Left colon (tissue), 2 donors: Measurements from ENCODE around the gene PRPF31. TPM values are rescaled to one million over a fixed set of nuclear protein-coding genes. Genes with fewer than 3 reads are reported as not detected.

Source experiments
- ATAC-seq: fragments of 200-7000 bp; cut with Tn5 transposase; one replicate; pipeline ENCODE4 v1.9.1; 2020; ENCODE audit warnings: mild to moderate bottlenecking, moderate library complexity
- DNase-seq, 2 donors: peaks; one replicate each; pipeline ENCODE4 v3.0.0-alpha.2; 2020
- intact Hi-C, 2 donors: fragments of 100-400 bp; cut with DNase I in 1 of 2; cut with micrococcal nuclease in 1 of 2; formaldehyde crosslinking; loops; one replicate each; pipeline versions ENCODE4 v1.11.2 to v1.14.0; 2022; cut with DNase I, micrococcal nuclease
- total RNA-seq, 2 donors: library from RNA; stranded (reverse); fragmentation: NEBNext Ultra II Directional; extraction: Animal tissue kit (Norgen Biotek cat#: 25700); gene quantifications; one replicate each; pipeline ENCODE4 v1.2.1, GENCODE V29; 2021
- donor health status: DM: no; HTN: no; CAD: no.
- donor health status: DM: yes; HTN: yes; CAD: no.

PRPF31 gene
- total RNA-seq, 2 donors from 2014 or later = 37.4 to 38.6 TPM

DNA sequence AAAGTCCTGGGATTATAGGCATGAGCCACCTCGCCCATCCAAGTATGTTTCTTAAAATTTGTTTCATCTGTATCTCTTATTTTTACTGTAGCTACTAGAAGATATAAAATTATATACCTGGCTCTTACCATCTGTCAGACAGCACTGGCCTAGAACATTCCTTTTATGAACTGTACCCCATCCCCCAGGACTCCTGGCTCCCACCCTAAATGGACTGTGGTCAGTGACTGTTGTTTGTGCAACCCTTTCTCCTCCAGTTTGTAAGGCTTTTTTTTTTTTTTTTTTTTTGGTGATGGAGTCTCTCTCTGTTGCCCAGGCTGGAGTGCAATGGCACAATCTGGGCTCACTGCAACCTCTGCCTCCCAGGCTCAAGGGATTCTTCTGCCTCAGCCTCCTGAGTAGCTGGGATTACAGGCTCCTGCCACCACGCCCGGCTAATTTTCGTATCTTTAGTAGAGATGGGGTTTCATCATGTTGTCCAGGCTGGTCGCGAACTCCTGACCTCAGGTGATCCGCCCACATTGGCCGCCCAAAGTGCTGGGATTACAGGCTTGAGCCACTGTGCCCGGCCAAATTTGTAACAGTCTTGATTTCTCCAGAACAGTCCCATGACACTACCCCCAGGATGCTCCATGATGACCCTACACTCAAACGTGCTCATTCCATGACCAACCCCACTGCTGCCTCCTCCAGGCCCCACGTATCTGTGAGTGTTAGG, 10.4 kb upstream of the PRPF31 start:
- DNase-seq = no peak
- no peak for ATAC-seq
- intact Hi-C loops = no loop called here

DNA sequence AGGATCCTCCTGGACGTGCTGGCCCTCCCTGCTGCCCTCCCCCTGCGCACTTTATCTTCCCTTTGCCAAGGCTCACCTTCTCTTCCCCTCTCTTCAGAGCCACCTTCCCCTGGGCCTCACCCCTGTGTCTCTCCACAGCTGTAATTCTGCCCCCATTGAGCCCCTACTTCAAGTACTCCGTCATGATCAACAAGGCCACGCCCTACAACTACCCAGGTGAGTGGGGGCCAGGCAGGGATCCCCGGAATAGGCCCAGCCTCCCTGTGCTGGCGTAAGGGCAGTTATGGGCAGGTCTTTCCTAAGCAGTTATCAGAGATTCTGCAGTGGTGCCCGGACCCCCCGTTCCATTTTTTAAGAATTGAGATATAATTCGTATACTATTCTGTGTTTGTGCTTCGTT, 9.8 kb upstream of the PRPF31 start:
- no peak for DNase-seq
- no peak for ATAC-seq
- intact Hi-C loops = no loop called here

DNA sequence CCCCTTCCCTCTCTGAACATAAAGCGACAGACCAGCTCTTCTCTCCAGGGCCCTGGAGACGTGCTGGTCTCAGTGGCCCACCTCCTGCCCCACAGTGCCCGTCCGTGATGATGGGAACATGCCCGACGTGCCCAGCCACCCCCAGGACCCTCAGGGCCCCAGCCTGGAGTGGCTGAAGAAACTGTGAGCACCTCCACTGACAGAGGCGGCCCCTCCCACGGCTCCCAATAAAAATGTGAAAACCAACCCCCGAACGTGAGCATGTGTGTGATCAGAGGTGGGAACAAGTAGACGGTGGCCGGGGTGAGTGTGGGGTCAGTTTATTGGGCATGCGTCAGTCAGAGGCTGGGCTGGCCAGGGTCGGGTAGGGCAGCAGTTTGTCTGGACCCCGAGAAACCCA, 8.8 kb upstream of the PRPF31 start:
- intact Hi-C loops = no loop called here
- DNase-seq = no peak
- no peak for ATAC-seq

- DNase-seq = no peak
- ATAC-seq = no peak
- intact Hi-C loops = no loop called here
These were observed 7.6 kb upstream of the PRPF31 start for GRCh38 chr19:54107876-54108490.

GRCh38 chr19:54108496-54108895, 7.1 kb upstream of the PRPF31 start:
- intact Hi-C loops = no loop called here
- DNase-seq (no peak), ATAC-seq (no peak)

DNA sequence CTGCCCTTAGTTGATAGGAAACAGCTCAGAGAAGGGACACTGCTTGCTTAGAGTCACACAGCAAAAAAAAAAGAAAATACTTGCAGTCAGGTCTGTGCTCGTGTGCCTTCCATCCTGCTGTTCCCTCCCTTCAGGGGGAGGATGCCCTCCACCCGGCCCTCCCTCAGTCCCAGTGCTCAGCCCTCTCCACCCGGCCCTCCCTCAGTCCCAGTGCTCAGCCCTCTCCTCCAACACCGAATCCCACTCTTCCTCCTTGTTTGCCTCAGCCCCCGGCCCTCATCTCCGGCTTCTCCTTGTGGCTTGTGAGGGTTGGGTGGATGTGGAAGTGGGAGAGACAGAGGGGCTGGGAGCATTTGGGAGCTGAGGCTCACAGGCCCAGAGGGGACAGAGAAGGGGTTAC, 5.9 kb upstream of the PRPF31 start:
- ATAC-seq (peak; percentile 19), DNase-seq (no peak)
- intact Hi-C loops = no loop called here

GRCh38 chr19:54114340-54115108, 1.0 kb upstream of the PRPF31 start:
- peak; percentile 39 for ATAC-seq

DNA sequence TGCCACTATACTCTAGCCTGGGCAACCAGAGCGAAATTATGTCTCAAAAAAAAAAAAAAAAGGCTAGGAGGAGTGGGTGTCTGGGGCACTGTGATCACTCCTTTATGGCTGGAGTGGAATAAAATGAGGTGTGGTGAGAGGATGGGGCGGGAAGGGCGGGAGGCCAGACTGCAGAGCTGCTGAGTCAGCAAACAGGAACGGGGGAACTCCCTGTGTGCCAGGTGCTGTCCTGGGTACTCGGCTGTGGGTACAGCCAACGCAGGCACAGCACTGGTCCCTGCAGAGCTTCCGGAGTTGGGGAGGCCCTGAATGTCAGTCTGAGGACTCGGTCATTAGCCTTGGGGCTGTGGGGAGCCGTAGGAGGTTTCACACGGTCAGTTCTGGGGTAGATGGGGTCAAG, 5.7 kb downstream of the PRPF31 start:
- intact Hi-C loops = no loop called here
- peak; percentile 88 for ATAC-seq
- DNase-seq = peak in 1 of 2 donors; percentile 42

More at GRCh38 chr19:54114340-54115108, 1.0 kb upstream of the PRPF31 start:
- intact Hi-C loops = no loop called here
- DNase-seq = peak; percentile 52 to 63

DNA sequence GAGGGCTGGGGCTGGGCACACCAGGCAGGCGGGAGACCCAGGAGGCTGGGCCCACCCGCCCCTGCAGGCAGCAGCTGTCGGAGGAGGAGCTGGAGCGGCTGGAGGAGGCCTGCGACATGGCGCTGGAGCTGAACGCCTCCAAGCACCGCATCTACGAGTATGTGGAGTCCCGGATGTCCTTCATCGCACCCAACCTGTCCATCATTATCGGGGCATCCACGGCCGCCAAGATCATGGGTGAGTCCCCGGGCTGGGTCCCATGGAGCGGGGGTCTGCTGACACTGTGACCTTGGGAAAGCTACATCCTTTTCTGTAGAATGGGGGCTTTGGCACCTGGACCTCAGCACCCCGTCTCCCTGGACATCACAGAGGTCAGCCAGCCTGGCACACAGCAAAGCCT, 8.1 kb downstream of the PRPF31 start:
- intact Hi-C loops = no loop called here
- ATAC-seq = no peak
- no peak for DNase-seq

DNA sequence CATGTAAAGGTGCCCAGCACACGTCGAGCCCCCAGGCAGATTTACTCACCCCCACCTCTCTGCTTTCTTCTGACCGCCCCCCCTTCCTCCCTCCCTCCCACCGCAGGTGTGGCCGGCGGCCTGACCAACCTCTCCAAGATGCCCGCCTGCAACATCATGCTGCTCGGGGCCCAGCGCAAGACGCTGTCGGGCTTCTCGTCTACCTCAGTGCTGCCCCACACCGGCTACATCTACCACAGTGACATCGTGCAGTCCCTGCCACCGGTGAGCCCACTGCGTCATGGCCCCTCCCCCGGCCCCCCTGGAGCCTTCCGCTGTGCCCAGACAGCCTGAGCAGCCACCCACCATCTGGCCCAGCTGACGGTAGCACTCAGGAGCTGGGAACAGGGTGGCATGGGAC, 8.8 kb downstream of the PRPF31 start:
- ATAC-seq (no peak), DNase-seq (no peak)
- intact Hi-C loops = no loop called here

DNA sequence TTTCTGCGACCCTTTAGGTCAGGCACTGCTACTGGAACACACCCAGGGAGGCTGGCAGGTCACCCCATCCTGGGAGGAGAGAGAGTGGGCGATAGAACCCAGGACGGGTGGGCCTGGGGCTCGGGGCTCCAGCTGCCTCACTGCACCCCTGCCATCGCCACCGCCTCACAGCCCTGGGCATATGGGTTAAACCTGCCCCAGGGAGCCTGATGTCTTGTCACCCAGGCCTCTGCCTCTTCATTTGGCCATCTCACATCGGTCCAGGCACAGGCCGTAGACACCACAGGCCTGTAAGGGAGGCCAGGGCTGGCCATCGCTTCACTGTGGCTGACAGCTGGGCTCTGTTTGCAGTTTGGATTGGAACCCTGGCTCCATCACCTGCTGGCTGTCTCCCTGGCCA, 10.2 kb downstream of the PRPF31 start:
- intact Hi-C loops = no loop called here
- no peak for DNase-seq
- no peak for ATAC-seq

GRCh38 chr19:54127688-54128440, 12.3 kb downstream of the PRPF31 start:
- intact Hi-C loops = no loop called here
- ATAC-seq = no peak

GRCh38 chr19:54128441-54128725, 12.8 kb downstream of the PRPF31 start:
- intact Hi-C loops = no loop called here
- DNase-seq (no peak), ATAC-seq (no peak)

More at GRCh38 chr19:54127688-54128440, 12.3 kb downstream of the PRPF31 start:
- no peak for DNase-seq

DNA sequence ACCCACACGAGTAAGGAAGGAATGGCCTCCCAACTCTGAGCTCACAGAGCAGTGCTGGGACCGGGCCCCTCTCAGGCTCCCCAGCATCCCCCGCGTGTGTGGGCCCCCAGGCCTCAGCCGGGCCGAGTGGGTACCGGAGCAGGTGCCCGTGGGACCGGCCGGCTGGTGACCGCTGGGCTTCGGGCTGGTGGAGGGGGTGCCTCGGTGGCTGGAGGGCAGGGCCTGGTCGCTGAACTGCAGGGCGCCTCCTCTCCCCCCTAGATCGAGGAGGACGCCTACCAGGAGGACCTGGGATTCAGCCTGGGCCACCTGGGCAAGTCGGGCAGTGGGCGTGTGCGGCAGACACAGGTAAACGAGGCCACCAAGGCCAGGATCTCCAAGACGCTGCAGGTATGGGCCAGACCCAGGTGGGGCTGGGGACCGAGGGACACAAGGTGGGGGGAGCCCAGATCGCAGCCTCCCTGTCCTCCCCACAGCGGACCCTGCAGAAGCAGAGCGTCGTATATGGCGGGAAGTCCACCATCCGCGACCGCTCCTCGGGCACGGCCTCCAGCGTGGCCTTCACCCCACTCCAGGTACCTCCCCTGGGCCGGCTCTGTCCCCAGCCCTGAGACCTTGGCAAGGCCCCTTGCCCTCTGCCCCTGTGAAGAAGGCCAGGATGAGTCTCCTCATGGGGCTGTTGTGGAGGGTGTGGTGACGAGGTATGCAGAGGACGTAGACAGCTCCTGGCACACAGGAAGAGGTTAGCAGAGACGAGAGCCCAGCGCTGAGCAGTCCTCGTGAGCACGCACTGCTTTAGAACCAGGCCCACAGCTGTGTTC, 13.5 kb downstream of the PRPF31 start:
- DNase-seq = no peak
- intact Hi-C loops = no loop called here
- ATAC-seq = no peak

DNA sequence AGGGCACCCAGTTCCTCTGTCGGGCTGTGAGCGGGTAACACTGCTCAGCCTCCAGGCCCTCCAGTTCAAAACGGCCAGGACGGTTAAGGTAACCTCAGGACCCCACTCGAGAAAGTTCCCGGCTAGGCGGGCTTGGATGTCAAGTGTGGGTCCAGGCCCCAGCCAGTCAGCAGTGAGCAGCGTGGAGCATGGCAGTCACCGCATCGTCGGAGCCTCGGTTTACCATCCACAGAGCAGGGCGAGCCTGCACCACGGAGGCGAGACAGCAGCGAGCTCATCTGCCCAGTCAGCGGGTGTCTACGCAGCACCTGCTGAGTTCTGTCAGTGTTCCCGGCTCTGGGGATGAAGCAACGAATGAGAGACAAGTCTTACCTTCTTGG, 14.1 kb downstream of the PRPF31 start:
- DNase-seq (no peak), ATAC-seq (no peak)
- intact Hi-C loops = no loop called here

GRCh38 chr19:54133312-54133956, 17.9 kb downstream of the PRPF31 start:
- intact Hi-C loops = no loop called here
- ATAC-seq (no peak), DNase-seq (no peak)

DNA sequence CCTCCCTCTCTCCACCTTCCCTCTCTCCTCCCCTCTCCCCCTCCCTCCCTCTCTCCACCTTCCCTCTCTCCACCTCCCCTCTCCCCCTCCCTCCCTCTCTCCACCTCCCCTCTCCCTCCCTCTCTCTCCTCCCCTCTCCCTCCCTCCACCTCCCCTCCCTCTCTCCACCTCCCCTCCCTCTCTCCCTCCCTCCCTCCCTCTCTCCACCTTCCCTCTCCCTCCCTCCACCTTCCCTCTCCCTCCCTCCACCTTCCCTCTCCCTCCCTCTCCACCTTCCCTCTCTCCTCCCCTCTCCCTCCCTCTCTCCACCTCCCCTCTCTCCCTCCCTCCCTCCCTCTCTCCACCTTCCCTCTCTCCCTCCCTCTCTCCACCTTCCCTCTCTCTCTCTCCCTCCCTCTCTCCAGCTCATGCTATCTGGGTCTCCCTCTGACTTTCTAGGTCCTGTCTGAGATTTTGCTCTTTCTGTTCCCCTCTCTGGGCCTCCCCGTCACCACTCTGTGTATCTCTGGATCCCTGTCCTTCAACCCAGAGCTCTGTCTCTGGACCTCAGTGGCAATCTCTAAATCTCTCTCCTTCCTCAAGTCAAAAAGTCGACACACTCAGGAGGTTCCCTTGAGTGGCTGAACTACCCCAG, 18.5 kb downstream of the PRPF31 start:
- ATAC-seq (no peak), DNase-seq (no peak)
- intact Hi-C loops = no loop called here
